Upper lobe of left lung (tissue), 4 donors: ENCODE data around the gene SPATS2.

Experiments
- EP300 ChIP-seq, 4 donors: sonication (generic); formaldehyde crosslinking; IDR thresholded peaks; one replicate each; pipeline ENCODE4 v1.5.1; 2017; ENCODE audit warnings: antibody characterized with exemption in 4 of 4, control low read depth in 2 of 4
- POLR2A ChIP-seq, 4 donors: fragments of 450-650 bp; IDR thresholded peaks; one replicate each; pipeline ENCODE4 v1.5.1; 2016 to 2017; ENCODE audit warnings: antibody characterized with exemption in 4 of 4, mild to moderate bottlenecking in 2 of 4
- TF ChIP-seq, protein P1 (sequence below), 6 experiments: fragments of 450-650 bp in 4 of 6; fragments of 200-600 bp in 2 of 6; sonication (generic) in 2 of 6; IDR thresholded peaks; one replicate each; pipeline ENCODE4 v1.5.1; 2016 to 2019; ENCODE audit warnings: antibody characterized with exemption in 6 of 6

DNA sequence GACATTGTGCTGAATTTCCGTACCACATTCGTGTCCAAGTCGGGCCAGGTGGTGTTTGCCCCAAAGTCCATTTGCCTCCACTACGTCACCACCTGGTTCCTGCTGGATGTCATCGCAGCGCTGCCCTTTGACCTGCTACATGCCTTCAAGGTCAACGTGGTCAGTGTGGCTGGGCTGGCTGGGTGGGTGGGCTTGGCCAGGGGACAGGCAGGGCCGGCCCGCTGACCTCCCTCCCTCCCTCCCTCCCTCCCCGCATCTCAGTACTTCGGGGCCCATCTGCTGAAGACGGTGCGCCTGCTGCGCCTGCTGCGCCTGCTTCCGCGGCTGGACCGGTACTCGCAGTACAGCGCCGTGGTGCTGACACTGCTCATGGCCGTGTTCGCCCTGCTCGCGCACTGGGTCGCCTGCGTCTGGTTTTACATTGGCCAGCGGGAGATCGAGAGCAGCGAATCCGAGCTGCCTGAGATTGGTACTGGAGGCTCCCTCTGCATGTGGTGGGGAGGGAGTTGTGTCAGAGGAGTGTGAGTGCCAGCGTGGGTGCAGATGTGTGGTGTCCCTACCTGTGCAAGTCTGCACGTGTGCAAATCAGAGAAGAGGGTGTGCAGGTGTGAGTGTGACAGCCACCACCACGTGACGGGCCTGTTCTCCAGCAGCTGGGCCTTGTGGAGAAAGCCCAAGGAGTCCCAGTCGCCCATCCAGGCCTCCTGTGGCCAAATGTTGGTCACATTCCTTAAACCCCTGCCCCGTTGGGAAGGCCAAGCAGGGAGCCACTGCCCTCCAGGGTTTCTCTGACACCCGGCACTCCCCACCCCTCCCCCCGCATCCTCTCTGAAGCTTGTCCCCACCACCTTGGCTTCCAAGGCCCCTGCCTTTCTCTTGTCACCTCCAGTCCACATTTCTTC is 176.9 kb downstream of the SPATS2 start:
- TF ChIP-seq, protein P1, sequence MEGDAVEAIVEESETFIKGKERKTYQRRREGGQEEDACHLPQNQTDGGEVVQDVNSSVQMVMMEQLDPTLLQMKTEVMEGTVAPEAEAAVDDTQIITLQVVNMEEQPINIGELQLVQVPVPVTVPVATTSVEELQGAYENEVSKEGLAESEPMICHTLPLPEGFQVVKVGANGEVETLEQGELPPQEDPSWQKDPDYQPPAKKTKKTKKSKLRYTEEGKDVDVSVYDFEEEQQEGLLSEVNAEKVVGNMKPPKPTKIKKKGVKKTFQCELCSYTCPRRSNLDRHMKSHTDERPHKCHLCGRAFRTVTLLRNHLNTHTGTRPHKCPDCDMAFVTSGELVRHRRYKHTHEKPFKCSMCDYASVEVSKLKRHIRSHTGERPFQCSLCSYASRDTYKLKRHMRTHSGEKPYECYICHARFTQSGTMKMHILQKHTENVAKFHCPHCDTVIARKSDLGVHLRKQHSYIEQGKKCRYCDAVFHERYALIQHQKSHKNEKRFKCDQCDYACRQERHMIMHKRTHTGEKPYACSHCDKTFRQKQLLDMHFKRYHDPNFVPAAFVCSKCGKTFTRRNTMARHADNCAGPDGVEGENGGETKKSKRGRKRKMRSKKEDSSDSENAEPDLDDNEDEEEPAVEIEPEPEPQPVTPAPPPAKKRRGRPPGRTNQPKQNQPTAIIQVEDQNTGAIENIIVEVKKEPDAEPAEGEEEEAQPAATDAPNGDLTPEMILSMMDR (IDR thresholded peaks at IDR 0.05) = no peak
- TF ChIP-seq POLR2A (IDR thresholded peaks at IDR 0.05) = no peak
- no peak for TF ChIP-seq EP300 (IDR thresholded peaks at IDR 0.05)
